Activated T-helper 1 cell treated with Interleukin-2 at 50 U/mL for 16 hours (primary cell): ENCODE measurements around the gene ARMC9.

Experiments
- DNase-seq: peaks from one replicate; pipeline ENCODE4 v3.0.0-alpha.2; 2020; ENCODE audit warnings: low read depth

ARMC9 gene

GRCh38 chr2:231384109-231384435, 185.6 kb downstream of the ARMC9 start:
- DNase-seq = no peak

DNA sequence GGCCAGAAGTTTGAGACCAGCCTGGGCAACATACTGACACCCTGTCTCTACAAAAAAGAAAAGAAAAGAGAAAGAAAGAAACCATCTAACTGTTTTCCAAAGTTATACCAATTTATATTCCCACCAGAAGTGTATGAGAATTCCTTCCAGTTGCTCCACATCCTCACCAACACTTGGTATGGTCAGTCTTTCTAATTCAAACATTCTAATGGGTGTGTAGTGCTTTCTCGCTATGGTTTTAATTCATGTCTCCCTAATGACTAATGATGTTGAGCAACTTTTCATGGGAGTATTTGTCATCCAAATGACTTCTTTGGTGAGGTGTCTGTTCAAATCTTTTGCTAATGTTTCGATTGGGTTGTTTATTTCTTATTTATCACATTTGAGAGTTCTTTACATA, 186.5 kb downstream of the ARMC9 start:
- DNase-seq = no peak

DNA sequence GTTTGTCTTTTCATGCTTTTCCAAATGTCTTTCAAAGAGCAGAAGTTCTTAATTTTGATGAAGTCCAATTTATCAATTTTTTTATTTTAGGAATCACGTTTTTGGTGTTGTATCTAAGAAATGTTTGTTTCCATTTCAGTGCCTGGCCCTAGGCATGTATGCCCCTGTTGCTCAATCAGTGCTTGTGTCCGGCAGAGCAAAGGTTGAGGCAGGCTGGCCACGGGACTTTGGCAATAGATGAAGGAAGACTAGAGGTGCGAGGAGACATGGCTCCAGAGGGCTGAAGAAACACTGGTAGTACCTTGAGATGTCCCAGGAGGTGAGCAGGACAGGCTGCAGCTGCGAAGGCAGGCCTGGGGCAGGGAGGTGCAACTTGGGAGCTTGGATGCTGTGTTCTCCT, 187.0 kb downstream of the ARMC9 start:
- DNase-seq = no peak

- no peak for DNase-seq
These were observed 188.0 kb downstream of the ARMC9 start for GRCh38 chr2:231386446-231386845.

- DNase-seq = no peak
These were observed 189.7 kb downstream of the ARMC9 start for GRCh38 chr2:231387904-231388724.

GRCh38 chr2:231388725-231389346, 190.4 kb downstream of the ARMC9 start:
- DNase-seq = no peak

GRCh38 chr2:231390667-231391066, 192.2 kb downstream of the ARMC9 start:
- DNase-seq = no peak

DNA sequence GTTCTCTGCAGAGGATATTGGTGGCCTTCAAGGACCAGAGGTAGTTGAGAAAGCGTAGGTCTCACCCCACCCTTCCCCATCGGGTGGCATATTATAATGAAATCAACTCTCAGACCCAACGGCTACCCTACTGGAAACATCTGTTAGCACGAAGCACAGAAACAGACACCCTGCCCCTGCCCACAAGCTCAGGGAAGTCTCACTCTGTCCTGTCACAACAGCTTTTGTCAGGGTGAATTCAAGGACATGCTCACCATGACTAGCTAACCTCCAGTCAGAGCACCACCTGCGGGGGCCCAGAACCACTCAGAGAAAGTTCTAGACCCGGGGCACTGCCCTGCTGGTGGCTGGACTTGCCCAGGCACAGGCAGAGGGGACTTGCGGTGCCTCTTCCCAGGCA, 193.6 kb downstream of the ARMC9 start:
- no peak for DNase-seq

- no peak for DNase-seq
These were observed 194.2 kb downstream of the ARMC9 start for GRCh38 chr2:231392431-231393148.

- no peak for DNase-seq
These were observed 195.0 kb downstream of the ARMC9 start for GRCh38 chr2:231393149-231394131.

GRCh38 chr2:231394211-231395141, 196.0 kb downstream of the ARMC9 start:
- DNase-seq = no peak

GRCh38 chr2:231395188-231396057, 197.0 kb downstream of the ARMC9 start, which contains the start of gene B3GNT7:
TSS of gene B3GNT7 (plus strand) at chr2:231395710. CDS start at chr2:231395804, 94 bp downstream.
- DNase-seq = no peak

DNA sequence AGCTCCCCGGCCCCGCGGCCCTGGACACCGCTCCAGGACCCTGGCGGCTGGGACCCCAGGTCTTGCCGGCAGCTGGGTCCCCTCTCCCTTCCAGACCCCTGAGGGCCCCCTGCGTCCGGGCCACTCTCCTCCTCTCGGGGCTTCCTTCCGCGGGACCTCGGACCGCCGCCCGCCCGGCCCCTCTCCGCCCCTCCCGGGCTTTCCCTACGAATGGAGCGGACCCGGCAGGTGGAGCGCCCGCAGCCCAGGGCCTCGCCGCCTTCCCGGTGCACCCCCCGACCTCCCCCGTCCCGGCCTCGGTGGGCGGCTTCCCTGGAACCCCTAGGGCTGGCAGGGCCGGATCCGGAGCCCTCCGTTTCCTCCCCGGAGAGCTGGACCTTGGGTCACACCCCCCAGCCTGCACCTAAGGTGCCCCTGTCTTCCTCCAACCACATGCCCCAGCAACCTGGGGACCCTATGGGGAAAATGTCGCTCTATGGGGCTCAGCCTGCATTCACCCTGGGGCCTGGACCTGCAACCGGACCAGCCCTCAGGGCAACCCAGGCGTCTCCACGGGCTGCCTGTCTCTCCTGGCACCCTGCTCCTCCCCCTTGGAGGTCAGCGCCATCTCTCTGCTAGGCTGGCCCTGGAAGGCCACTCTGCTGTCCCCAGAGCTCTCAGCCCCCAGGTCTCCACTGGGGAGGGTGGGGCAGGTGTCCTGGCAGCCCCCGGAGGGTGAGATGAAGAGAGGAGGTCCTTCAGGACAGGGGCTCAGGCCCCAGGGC, 197.8 kb downstream of the ARMC9 start:
- DNase-seq = no peak

GRCh38 chr2:231397011-231397927, 198.8 kb downstream of the ARMC9 start:
- no peak for DNase-seq

GRCh38 chr2:231397928-231398294, 199.5 kb downstream of the ARMC9 start:
- no peak for DNase-seq

DNA sequence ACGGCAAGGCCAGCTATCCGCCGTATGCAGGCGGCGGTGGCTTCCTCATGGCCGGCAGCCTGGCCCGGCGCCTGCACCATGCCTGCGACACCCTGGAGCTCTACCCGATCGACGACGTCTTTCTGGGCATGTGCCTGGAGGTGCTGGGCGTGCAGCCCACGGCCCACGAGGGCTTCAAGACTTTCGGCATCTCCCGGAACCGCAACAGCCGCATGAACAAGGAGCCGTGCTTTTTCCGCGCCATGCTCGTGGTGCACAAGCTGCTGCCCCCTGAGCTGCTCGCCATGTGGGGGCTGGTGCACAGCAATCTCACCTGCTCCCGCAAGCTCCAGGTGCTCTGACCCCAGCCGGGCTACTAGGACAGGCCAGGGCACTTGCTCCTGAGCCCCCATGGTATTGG, 200.2 kb downstream of the ARMC9 start:
- no peak for DNase-seq

DNA sequence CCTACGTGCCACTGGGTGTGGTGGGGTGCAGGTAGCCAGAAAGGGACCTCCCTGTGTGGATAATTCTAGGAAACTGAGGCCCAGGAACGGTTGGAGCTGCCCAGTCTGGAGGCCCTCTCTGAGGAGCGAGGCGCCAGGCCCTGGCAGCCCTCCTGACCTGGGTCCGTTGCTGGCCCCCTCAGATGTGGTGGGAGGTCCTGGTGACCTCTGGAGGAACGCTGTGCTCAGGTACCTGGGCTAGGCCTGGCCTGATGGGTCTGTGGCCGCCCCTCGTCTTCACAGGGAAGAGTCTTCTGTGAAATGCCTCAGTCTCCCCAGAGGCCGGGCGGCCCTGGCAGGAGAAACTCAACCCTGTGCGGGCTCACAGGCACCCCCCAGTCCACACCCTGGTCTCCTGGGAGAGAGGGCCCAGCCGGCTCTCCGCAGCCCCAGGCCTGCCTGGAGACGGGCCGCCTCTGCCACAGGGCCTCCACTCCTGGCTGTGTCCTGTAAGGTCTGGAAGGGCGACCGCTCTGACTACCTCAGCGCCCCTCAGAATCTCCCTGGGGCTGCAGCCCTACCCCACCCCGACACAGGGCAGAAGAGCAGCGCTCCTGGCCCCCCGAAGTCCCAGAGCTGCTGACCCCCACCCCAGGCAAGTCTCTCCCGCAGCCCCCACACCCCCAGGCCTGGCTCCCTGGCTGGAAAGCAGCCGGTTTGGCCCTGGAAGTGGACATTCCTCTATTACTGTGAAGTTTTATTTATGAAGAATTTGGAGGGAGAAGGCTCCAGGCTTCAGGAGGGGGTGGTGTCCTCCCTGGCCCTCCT, 200.8 kb downstream of the ARMC9 start:
- no peak for DNase-seq
